ENCODE data around the gene ASB6. TPM values are rescaled to one million over a fixed set of nuclear protein-coding genes. Genes with fewer than 3 reads are reported as not detected.

The ASB6 gene
- total RNA-seq, 2 experiments from 2014 or later: 19.0 to 21.4 TPM

GRCh38 chr9:129639756-129640085 is 2.2 kb downstream of the ASB6 start:
- Histone ChIP-seq H3K9me2 (ENCODE audit: insufficient read depth, low read length) (no peaks in the 10 kb centered on the region), H3K4me2 (ENCODE audit: low read length) (no peak overlapping the region), H3K9me3 (ENCODE audit: low read length) (no peaks in the 10 kb centered on the region), H4K20me1 (ENCODE audit: insufficient read depth, low read length) (no peaks in the 10 kb centered on the region; the same call in 1 of the 2 replicates), H3K4me3 (ENCODE audit: low read depth, low read length, poor library complexity, severe bottlenecking) (no peak overlapping the region), H3K4me1 (ENCODE audit: insufficient read depth, low read length, poor library complexity, severe bottlenecking) (peaks cover 11% of the 10 kb centered on the region), H3K27ac (ENCODE audit: low read depth, low read length, poor library complexity, severe bottlenecking) (no peak overlapping the region), H3K36me3 (ENCODE audit: insufficient read depth, low read length) (peaks cover 45% of the 10 kb centered on the region), H2AFZ (ENCODE audit: low read length) (no peak overlapping the region), H3K79me2 (ENCODE audit: insufficient read depth, low read depth, low read length) (peaks cover 12% of the 10 kb centered on the region)
- DNase-seq (ENCODE audit: low spot score): no peak
- TF ChIP-seq EZH2phosphoT487 (IDR thresholded peaks at IDR 0.05; ENCODE audit: borderline replicate concordance, low read depth, low read length) (no peak), CTCF (conservative IDR thresholded peaks at IDR 0.05; ENCODE audit: low read length) (no peak)
- BruUV-seq (replicated peaks): no TSS peak
- intact Hi-C loops (cut with micrococcal nuclease; ENCODE audit: unreplicated experiment): loop anchor here (5.0 kb wide), 1 partner anchor 98 kb away; no protein-coding TSS in a partner anchor
- ChIA-PET CTCF (ENCODE audit: unreplicated experiment) (no interaction called here), POLR2A (no interaction called here)

- Histone ChIP-seq H3K36me3 (ENCODE audit: insufficient read depth, low read length) (peaks cover 51% of the 10 kb centered on the region), H3K79me2 (ENCODE audit: insufficient read depth, low read depth, low read length) (peaks cover 12% of the 10 kb centered on the region), H3K9me2 (ENCODE audit: insufficient read depth, low read length) (no peaks in the 10 kb centered on the region), H3K4me2 (ENCODE audit: low read length) (no peak overlapping the region), H2AFZ (ENCODE audit: low read length) (no peak overlapping the region), H3K9me3 (ENCODE audit: low read length) (no peaks in the 10 kb centered on the region), H3K27ac (ENCODE audit: low read depth, low read length, poor library complexity, severe bottlenecking) (no peak overlapping the region), H3K4me1 (ENCODE audit: insufficient read depth, low read length, poor library complexity, severe bottlenecking) (peaks cover 11% of the 10 kb centered on the region), H4K20me1 (ENCODE audit: insufficient read depth, low read length) (no peaks in the 10 kb centered on the region; the same call in 1 of the 2 replicates), H3K4me3 (ENCODE audit: low read depth, low read length, poor library complexity, severe bottlenecking) (no peak overlapping the region)
- no peak for DNase-seq (ENCODE audit: low spot score)
- POLR2A ChIA-PET: no interaction called here
- no peak for TF ChIP-seq CTCF (conservative IDR thresholded peaks at IDR 0.05; ENCODE audit: low read length)
- no peak for TF ChIP-seq EZH2phosphoT487 (IDR thresholded peaks at IDR 0.05; ENCODE audit: borderline replicate concordance, low read depth, low read length)
- no TSS peak for BruUV-seq (replicated peaks)
- CTCF ChIA-PET (ENCODE audit: unreplicated experiment): no interaction called here
- intact Hi-C loops (cut with micrococcal nuclease; ENCODE audit: unreplicated experiment): no loop called here
Measured at GRCh38 chr9:129639034-129639630, 2.8 kb downstream of the ASB6 start.

- Histone ChIP-seq H3K4me1 (ENCODE audit: insufficient read depth, low read length, poor library complexity, severe bottlenecking) (peaks cover 11% of the 10 kb centered on the region), H2AFZ (ENCODE audit: low read length) (no peak overlapping the region), H3K36me3 (ENCODE audit: insufficient read depth, low read length) (peaks cover 64% of the 10 kb centered on the region), H3K27ac (ENCODE audit: low read depth, low read length, poor library complexity, severe bottlenecking) (no peak overlapping the region), H3K9me2 (ENCODE audit: insufficient read depth, low read length) (no peaks in the 10 kb centered on the region), H4K20me1 (ENCODE audit: insufficient read depth, low read length) (peaks cover 4% of the 10 kb centered on the region; the same call in 1 of the 2 replicates), H3K4me2 (ENCODE audit: low read length) (no peak overlapping the region), H3K4me3 (ENCODE audit: low read depth, low read length, poor library complexity, severe bottlenecking) (no peak overlapping the region), H3K9me3 (ENCODE audit: low read length) (no peaks in the 10 kb centered on the region), H3K79me2 (ENCODE audit: insufficient read depth, low read depth, low read length) (peaks cover 21% of the 10 kb centered on the region)
- intact Hi-C loops (cut with micrococcal nuclease; ENCODE audit: unreplicated experiment): no loop called here
- ChIA-PET POLR2A (no interaction called here), CTCF (ENCODE audit: unreplicated experiment) (no interaction called here)
- BruUV-seq (replicated peaks): TSS peak; percentile 23
- TF ChIP-seq EZH2phosphoT487 (IDR thresholded peaks at IDR 0.05; ENCODE audit: borderline replicate concordance, low read depth, low read length) (no peak), CTCF (conservative IDR thresholded peaks at IDR 0.05; ENCODE audit: low read length) (no peak)
- DNase-seq (ENCODE audit: low spot score): no peak
Measured at GRCh38 chr9:129637673-129638439, 4.1 kb downstream of the ASB6 start.
